Chondrocyte (in vitro differentiated cells): Measurements from ENCODE around the gene TNFRSF1B. TPM values are rescaled to one million over a fixed set of nuclear protein-coding genes. Genes with fewer than 3 reads are reported as not detected.

Experiments used
- DNase-seq: peaks from one replicate; pipeline ENCODE4 v3.0.0; 2021; ENCODE audit warnings: mixed read lengths, low spot score
- H3K27ac Mint-ChIP-seq: one replicate; pipeline ENCODE4 v1.8.0; 2021; ENCODE audit warnings: mild to moderate bottlenecking, moderate library complexity, mixed read lengths; ENCODE audit not compliant: unreplicated experiment
- H3K27me3 Mint-ChIP-seq: 2 replicates; pipeline ENCODE4 v1.8.0; 2021; ENCODE audit warnings: low read depth, mixed read lengths
- H3K36me3 Mint-ChIP-seq: 2 replicates; pipeline ENCODE4 v1.8.0; 2021; ENCODE audit warnings: low read depth, mixed read lengths
- H3K4me1 Mint-ChIP-seq: 2 replicates; pipeline ENCODE4 v1.8.0; 2021; ENCODE audit warnings: low read depth, mild to moderate bottlenecking, mixed read lengths
- H3K4me3 Mint-ChIP-seq: one replicate; pipeline ENCODE4 v1.8.0; 2021; ENCODE audit warnings: mild to moderate bottlenecking, moderate library complexity, mixed read lengths; ENCODE audit not compliant: unreplicated experiment
- H3K9me3 Mint-ChIP-seq: 2 replicates; pipeline ENCODE4 v1.8.0; 2021; ENCODE audit warnings: low read depth, mixed read lengths
- CTCF ChIP-seq: fragments of 200-600 bp; sonication (generic); IDR thresholded peaks from 2 replicates; pipeline ENCODE4 v1.5.0; 2021; ENCODE audit warnings: antibody characterized with exemption, mild to moderate bottlenecking, moderate library complexity
- total RNA-seq: library from RNA; stranded (reverse); gene quantifications from 3 replicates; pipeline ENCODE4 v1.2.1, GENCODE V29; 2021

TNFRSF1B gene
- total RNA-seq, 1 donor from 2014 or later: 0.22 TPM

GRCh38 chr1:12204140-12204539 lies 37.3 kb downstream of the TNFRSF1B start:
- no peak for DNase-seq
- no peak for TF ChIP-seq CTCF
- Mint-ChIP-seq H3K9me3 (no peaks in the 10 kb centered on the region), H3K4me1 (no peaks in the 10 kb centered on the region), H3K4me3 (no peak overlapping the region), H3K27ac (no peak overlapping the region), H3K36me3 (no peaks in the 10 kb centered on the region), H3K27me3 (peaks cover 10% of the 10 kb centered on the region)

GRCh38 chr1:12204754-12205658 lies 38.2 kb downstream of the TNFRSF1B start:
- Mint-ChIP-seq H3K27ac (no peak overlapping the region), H3K36me3 (no peaks in the 10 kb centered on the region), H3K9me3 (no peaks in the 10 kb centered on the region), H3K4me3 (no peak overlapping the region), H3K27me3 (peaks cover 10% of the 10 kb centered on the region), H3K4me1 (no peaks in the 10 kb centered on the region)
- TF ChIP-seq CTCF: no peak
- no peak for DNase-seq

- Mint-ChIP-seq H3K4me3 (no peak overlapping the region), H3K27ac (no peak overlapping the region), H3K9me3 (no peaks in the 10 kb centered on the region), H3K36me3 (no peaks in the 10 kb centered on the region), H3K27me3 (peaks cover 14% of the 10 kb centered on the region), H3K4me1 (no peaks in the 10 kb centered on the region)
- DNase-seq: no peak
- TF ChIP-seq CTCF: no peak
Measured at GRCh38 chr1:12206238-12206637, 39.4 kb downstream of the TNFRSF1B start.

GRCh38 chr1:12206792-12207424 lies 40.1 kb downstream of the TNFRSF1B start:
- Mint-ChIP-seq H3K27me3 (peaks cover 17% of the 10 kb centered on the region), H3K36me3 (no peaks in the 10 kb centered on the region), H3K4me3 (no peak overlapping the region), H3K4me1 (no peaks in the 10 kb centered on the region), H3K27ac (no peak overlapping the region), H3K9me3 (no peaks in the 10 kb centered on the region)
- no peak for TF ChIP-seq CTCF
- no peak for DNase-seq

- Mint-ChIP-seq H3K27me3 (peaks cover 24% of the 10 kb centered on the region), H3K4me1 (no peaks in the 10 kb centered on the region), H3K4me3 (no peak overlapping the region), H3K36me3 (no peaks in the 10 kb centered on the region), H3K27ac (no peak overlapping the region), H3K9me3 (no peaks in the 10 kb centered on the region)
- TF ChIP-seq CTCF: no peak
- no peak for DNase-seq
Measured at GRCh38 chr1:12208271-12208670, 41.5 kb downstream of the TNFRSF1B start.
